Muscle of leg (tissue), 11 donors: ENCODE data around the gene SLC50A1. TPM values are rescaled to one million over a fixed set of nuclear protein-coding genes. Genes with fewer than 3 reads are reported as not detected.
"Not testable (repeated sequence)": the region's sequence is repeated elsewhere in the genome, so short reads cannot be mapped to it uniquely, and the experiment has no call there.

Experiments
- DNase-seq: peaks from one replicate; pipeline ENCODE4 v3.0.0; 2013
- H3K27ac ChIP-seq: one replicate; pipeline ENCODE4 v1.5.1; 2013; ENCODE audit warnings: mild to moderate bottlenecking, low read length, control low read depth
- H3K27me3 ChIP-seq: one replicate; pipeline ENCODE4 v1.6.1; 2013; ENCODE audit warnings: low read length; ENCODE audit not compliant: control insufficient read depth, insufficient read depth
- H3K36me3 ChIP-seq: one replicate; pipeline ENCODE4 v1.6.1; 2013; ENCODE audit warnings: low read length; ENCODE audit not compliant: control insufficient read depth, insufficient read depth
- H3K4me1 ChIP-seq: one replicate; pipeline ENCODE4 v1.6.1; 2013; ENCODE audit warnings: low read length; ENCODE audit not compliant: control insufficient read depth, insufficient read depth
- H3K4me3 ChIP-seq: one replicate; pipeline ENCODE4 v1.5.1; 2013; ENCODE audit warnings: low read length, control low read depth
- H3K9me3 ChIP-seq: replicated peaks from 2 replicates; pipeline ENCODE4 v1.6.1; 2013; ENCODE audit warnings: low read depth, low read length; ENCODE audit not compliant: control insufficient read depth
- WGBS: methylation state at CpG from one replicate; pipeline ENCODE4 v1.1.5; 2013; ENCODE audit warnings: missing lambda C conversion rate; ENCODE audit not compliant: insufficient coverage; 5-methylcytosine and 5-hydroxymethylcytosine counted together
- polyA plus RNA-seq, 8 donors: library from polyadenylated mRNA; unstranded; fragments of 120-200 nt; gene quantifications; one replicate each; pipeline versions ENCODE4 v1.2.1 to v1.2.3, GENCODE V29; 2013; ENCODE audit warnings: inconsistent platforms in 1 of 8, low replicate concordance in 1 of 8; ENCODE audit not compliant: insufficient read length in 8 of 8, insufficient read depth in 1 of 8
- total RNA-seq: library from RNA; stranded (reverse); fragments of 120-200 nt; gene quantifications from one replicate; pipeline ENCODE4 v1.2.4, GENCODE V29; 2013

SLC50A1 gene
- total and polyA plus RNA-seq, 9 donors, result 18.6 to 26.2 (median 21.2) TPM

DNA sequence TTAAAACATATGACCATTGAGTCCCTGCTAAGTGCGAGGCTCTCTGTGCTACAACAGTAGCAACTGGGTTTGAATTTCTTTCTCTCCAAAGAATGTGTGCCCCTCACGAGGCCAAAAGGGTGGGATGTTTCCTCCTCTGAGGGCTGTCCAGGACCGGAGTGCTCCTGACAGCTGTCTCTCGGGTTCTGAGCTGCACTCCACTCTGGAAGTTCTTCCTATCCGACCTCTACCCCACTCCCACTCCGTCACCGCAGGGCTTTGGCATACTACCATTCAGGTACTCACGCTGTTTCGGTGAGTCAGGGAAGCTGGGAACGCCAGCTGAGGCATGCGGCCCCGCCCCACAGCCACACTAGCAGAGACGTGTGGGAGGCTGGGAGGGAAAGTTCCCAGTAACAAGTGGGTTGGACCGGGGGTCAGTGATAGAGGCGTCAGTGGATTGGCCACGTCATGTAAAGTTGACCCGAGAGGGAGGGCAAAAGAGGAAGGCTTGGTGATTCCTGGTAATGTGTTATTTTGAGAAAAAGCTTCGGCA lies 705 bp upstream of the SLC50A1 start:
- peak; percentile 96 for DNase-seq
- 2% methylated on average over 10 of the region's 18 CpGs for WGBS
- peaks cover 36% of the 10 kb centered on the region for H3K4me1 ChIP-seq
- peak overlapping the region; percentile 100 for H3K27ac ChIP-seq
- no peaks in the 10 kb centered on the region for H3K9me3 ChIP-seq
- H3K27me3 ChIP-seq, result peaks cover 6% of the 10 kb centered on the region
- H3K36me3 ChIP-seq, result peaks cover 27% of the 10 kb centered on the region
- H3K4me3 ChIP-seq, result peak overlapping the region; percentile 97

DNA sequence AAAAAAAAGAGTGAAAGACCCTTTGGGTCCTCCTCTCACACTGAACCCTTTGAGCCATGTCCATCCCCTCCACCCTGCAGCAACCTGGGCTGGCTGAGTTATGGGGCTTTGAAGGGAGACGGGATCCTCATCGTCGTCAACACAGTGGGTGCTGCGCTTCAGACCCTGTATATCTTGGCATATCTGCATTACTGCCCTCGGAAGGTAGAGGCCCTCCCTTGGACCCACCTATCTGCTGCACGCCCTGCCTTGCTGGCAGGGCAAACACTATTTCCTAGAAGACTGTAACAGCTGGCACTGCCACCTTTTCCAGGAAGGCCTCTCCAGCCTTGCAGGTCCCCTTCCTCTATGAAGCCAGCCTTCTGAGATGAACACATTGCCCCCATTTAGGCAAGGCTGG lies 1.1 kb downstream of the SLC50A1 start:
- WGBS, result 54% methylated on average over 3 of the region's 6 CpGs
- H3K4me3 ChIP-seq, result peak overlapping the region; percentile 97

DNA sequence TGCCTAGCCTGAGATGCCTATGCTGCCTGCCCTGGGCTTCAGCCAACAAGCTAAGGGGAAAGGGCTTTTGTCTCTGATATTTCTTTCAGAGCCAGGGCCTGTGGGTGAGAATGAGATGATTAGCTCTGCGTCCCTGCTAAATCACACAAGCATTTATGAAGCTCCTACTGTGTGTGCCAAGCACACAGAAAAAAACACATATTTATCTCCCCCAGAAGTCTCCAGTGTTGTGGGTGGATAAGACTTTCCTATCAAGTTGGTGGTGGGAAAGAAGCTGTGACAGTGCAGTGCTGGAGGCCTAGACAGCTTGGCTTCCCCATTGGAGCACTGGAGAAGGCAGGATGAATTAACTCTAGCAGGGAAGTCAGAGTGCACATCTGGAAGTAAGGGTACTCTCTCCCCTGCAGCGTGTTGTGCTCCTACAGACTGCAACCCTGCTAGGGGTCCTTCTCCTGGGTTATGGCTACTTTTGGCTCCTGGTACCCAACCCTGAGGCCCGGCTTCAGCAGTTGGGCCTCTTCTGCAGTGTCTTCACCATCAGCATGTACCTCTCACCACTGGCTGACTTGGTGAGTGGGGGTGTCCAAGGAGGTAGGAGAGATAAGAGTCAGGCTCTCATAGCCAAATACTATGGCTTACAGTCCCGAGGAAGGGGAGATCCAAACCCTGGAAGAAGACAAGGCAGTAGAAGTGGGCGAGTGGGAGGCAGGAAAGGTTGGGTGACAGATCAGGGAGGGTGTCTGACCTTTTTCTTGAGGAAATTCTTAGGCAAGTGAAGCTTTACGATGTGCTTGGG lies 1.7 kb downstream of the SLC50A1 start:
- Histone ChIP-seq H3K36me3 (peaks cover 20% of the 10 kb centered on the region), H3K4me3 (no peak overlapping the region), H3K27ac (peak overlapping the region; percentile 45), H3K27me3 (peaks cover 2% of the 10 kb centered on the region), H3K9me3 (no peaks in the 10 kb centered on the region), H3K4me1 (peaks cover 36% of the 10 kb centered on the region)
- no peak for DNase-seq
- 92% methylated on average over 2 of the region's 6 CpGs for WGBS

More for the DNA sequence above, 1.1 kb downstream of the SLC50A1 start:
- Histone ChIP-seq H3K9me3 (no peaks in the 10 kb centered on the region), H3K27ac (peak overlapping the region; percentile 45), H3K27me3 (peaks cover under 1% of the 10 kb centered on the region), H3K36me3 (peaks cover 23% of the 10 kb centered on the region), H3K4me1 (peaks cover 36% of the 10 kb centered on the region)
- DNase-seq, result no peak

DNA sequence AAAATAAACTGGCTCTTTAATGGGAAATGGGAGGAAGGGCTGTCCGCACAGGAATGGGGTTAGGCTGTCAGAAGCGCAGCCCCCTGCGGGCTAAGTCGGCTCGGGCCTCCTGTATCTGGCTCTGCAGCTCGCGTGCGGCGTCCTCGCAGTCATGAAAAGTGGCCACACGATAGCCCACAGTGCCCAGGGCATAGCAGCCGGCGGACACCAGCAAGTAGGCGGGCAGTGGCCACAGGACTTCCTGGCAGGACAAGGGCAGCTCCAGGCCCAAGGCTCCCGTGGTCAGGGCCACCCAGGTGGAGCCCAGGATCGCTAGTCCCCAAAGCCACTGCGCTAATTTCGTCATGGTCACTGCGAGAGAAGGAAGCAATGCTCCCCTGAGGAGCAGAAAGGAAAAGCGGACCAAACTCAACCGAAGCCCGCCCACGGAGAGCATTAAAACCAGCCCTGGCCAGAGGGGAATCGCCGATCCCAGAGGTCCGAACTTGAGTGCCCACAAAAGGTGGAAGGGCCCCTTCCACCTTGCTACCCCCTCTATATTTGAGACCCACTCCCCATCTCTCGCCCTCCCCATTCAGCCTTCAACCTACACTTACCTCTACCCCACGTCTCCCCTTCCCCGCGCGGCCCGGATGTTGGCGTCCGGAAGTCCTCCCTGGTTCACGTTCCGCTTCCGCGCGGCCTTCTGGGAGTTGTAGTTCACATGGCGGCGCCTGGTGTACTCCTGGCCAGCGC lies 4.4 kb downstream of the SLC50A1 start, which contains the start of gene DPM3:
TSS of gene DPM3 (minus strand) at position 637 of the 735 bp plus-strand sequence. CDS start at position 346, 291 bp downstream.
- WGBS, result 0% methylated on average over 41 of the region's 42 CpGs

DNA sequence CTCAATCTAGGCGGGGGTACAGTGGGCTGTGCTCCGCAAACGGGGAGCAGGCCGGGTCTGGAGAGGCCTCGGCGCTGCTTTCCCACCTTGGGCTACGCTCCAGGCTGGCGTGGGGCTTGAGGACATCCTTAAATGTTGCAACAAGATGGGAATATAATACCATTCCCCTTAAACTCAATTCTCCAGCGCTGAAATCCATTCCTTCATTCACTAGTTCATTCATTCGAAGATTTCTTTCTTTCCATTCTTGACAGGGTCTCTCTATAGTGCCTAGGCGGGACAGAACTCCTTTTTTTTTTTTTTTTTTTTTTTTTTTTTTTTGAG lies 4.9 kb downstream of the SLC50A1 start:
- Histone ChIP-seq H3K27me3 (peaks cover 2% of the 10 kb centered on the region), H3K27ac (no peak overlapping the region), H3K36me3 (peaks cover 10% of the 10 kb centered on the region), H3K9me3 (no peaks in the 10 kb centered on the region), H3K4me1 (peaks cover 20% of the 10 kb centered on the region), H3K4me3 (peak overlapping the region; percentile 68)
- DNase-seq, result no peak
- WGBS, result 10% methylated on average over 10 of the region's 11 CpGs

More for the DNA sequence above, 4.4 kb downstream of the SLC50A1 start, which contains the start of gene DPM3:
- DNase-seq, result peak; percentile 93
- Histone ChIP-seq H3K4me3 (peak within 1 kb of the TSS; percentile 68), H3K4me1 (peaks cover 24% of the 10 kb centered on the region), H3K36me3 (peaks cover 10% of the 10 kb centered on the region), H3K27ac (peak within 1 kb of the TSS; percentile 86), H3K27me3 (peaks cover 2% of the 10 kb centered on the region), H3K9me3 (no peaks in the 10 kb centered on the region)

DNA sequence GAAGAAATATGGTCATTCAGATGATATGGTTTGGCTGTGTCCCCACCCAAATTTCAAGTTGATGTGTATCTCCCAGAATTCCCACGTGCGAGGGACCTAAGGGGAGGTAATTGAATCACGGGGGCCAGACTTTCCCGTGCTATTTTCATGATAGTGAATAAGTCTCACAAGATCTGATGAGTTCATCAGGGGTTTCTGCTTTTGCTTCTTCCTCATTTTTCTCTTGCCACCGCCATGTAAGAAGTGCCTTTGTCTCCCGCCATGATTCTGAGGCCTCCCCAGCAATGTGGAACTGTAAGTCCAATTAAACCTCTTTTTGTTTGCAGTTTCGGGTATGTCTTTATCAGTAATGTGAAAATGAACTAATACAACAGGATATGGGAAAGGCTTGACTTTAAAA lies 6.1 kb downstream of the SLC50A1 start:
- DNase-seq, result no peak
- H3K4me3 ChIP-seq, result no peak overlapping the region
- peaks cover 14% of the 10 kb centered on the region for H3K4me1 ChIP-seq
- H3K27me3 ChIP-seq, result peaks cover 2% of the 10 kb centered on the region
- no CpG with 5 or more reads among the region's 7 CpGs for WGBS
- H3K36me3 ChIP-seq, result peaks cover 10% of the 10 kb centered on the region
- H3K27ac ChIP-seq, result no peak overlapping the region
- H3K9me3 ChIP-seq, result no peaks in the 10 kb centered on the region

DNA sequence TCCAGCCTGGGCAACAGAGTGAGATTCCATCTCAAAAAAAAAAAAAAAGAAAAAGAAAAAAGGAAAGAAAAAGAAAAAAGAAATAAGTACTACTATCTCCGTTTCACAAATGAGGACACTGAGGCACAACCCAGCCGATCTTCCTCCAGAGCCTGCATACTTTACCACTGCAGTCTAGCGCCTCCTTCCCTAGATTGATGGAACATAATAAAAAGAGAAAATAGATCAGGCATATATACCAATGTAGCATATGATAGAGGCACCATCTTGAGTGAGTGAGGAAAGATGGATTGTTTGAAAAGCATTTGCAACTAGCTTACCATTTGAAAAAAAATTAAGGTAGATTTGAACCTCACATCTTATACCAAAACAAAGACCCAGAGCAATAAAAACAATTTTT lies 9.8 kb downstream of the SLC50A1 start:
- H3K36me3 ChIP-seq, result no peaks in the 10 kb centered on the region
- no CpG with 5 or more reads among the region's 3 CpGs for WGBS
- H3K9me3 ChIP-seq, result no peaks in the 10 kb centered on the region
- H3K4me3 ChIP-seq, result no peak overlapping the region
- H3K4me1 ChIP-seq, result peaks cover 2% of the 10 kb centered on the region
- DNase-seq, result no peak
- no peak overlapping the region for H3K27ac ChIP-seq
- peaks cover 6% of the 10 kb centered on the region for H3K27me3 ChIP-seq

DNA sequence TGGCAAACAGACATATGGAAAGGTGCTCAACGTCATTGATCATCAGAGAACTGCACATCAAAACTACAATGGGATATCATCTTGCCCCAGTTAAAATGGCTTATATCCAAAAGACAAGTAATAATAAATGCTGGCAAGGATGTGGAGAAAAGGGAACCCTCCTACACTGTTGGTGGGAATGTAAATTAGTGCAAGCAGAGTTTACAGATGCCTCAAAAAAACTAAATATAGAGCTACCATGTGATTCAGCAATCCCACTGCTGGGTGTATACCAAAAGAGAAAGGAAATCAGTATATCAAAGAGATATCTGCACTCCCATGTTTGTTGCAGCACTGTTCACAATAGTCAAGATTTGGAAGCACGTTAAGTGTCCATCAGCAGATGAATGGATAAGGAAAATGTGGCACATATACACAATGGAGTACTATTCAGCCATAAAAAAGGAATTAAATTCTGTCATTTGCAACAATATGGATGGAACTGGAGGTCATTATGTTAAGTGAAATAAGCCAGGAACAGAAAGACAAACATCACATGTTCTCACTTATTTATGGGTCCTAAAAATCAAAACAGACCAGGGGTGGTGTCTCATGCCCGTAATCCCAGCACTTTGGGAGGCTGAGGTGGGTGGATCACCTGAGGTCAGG lies 20.5 kb downstream of the SLC50A1 start:
- H3K36me3 ChIP-seq, H3K9me3 ChIP-seq, H3K4me1 ChIP-seq, H3K27ac ChIP-seq, DNase-seq, H3K4me3 ChIP-seq, H3K27me3 ChIP-seq: not testable (repeated sequence)
- no CpG with 5 or more reads among the region's 3 CpGs for WGBS

DNA sequence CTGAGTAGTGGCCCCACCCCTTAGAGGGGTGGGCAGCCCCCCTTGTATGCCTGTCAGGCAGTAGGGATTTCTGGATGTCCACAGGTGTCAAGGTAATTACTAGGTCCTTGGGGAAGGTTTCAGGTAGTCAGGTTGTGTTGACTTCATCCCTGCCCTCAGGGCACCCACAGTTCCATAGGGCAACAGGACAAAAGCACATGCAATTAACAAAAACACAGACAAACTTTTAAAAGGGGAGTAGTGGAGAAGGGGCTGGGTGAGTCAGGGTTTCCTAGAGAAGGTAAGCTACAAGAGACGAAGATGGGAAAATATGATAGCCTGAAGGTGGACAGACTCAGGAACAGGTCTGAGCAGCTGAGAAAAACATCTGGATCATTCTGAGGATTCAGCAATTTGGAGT lies 23.3 kb downstream of the SLC50A1 start:
- H3K4me3 ChIP-seq, result no peak overlapping the region
- no peak for DNase-seq
- no peaks in the 10 kb centered on the region for H3K27me3 ChIP-seq
- no peaks in the 10 kb centered on the region for H3K4me1 ChIP-seq
- H3K9me3 ChIP-seq, result no peaks in the 10 kb centered on the region
- H3K27ac ChIP-seq, result no peak overlapping the region
- 75% methylated on average over 1 of the region's 1 CpG for WGBS
- H3K36me3 ChIP-seq, result no peaks in the 10 kb centered on the region

DNA sequence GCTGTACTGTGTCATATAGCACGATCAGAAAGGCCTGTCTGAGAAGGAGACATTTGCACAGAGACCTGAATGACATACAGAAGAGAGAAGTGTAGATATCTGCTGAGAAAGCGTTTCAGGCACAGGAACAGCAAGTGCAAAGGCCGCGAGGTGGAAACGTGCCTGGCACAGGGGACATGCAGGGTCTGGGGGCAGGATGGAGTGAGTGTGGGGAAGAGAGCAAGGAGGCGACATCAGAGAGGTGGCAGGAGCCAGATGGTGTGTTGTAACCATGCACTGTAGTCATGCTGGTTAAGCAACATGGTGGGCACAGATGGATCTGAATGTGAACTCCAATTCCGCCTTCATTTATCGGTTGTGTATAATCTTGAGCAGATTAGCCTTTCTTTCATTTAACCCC lies 24.5 kb downstream of the SLC50A1 start:
- no peak for DNase-seq
- Histone ChIP-seq H3K4me3 (no peak overlapping the region), H3K4me1 (no peaks in the 10 kb centered on the region), H3K27ac (no peak overlapping the region), H3K27me3 (no peaks in the 10 kb centered on the region), H3K36me3 (no peaks in the 10 kb centered on the region), H3K9me3 (no peaks in the 10 kb centered on the region)
- 67% methylated on average over 6 of the region's 8 CpGs for WGBS
